GM08714 (cell line): ENCODE measurements around the gene GPR137.
A peak's percentile ranks its signal among the peaks of the same experiment; 100 is the strongest.
"Not testable (repeated sequence)": the region's sequence is repeated elsewhere in the genome, so short reads cannot be mapped to it uniquely, and the experiment has no call there.

Experiments
- H3K4me3 ChIP-seq: fragments of 200-500 bp; sonication (Bioruptor generic); 2 replicates; pipeline ENCODE4 v1.5.1; 2014; ENCODE audit warnings: mild to moderate bottlenecking, low read length, inconsistent platforms
- ZNF274 ChIP-seq: IDR thresholded peaks from 2 replicates; pipeline ENCODE4 v1.6.1; 2012; ENCODE audit warnings: mild to moderate bottlenecking, low read depth, low read length

Gene GPR137

DNA sequence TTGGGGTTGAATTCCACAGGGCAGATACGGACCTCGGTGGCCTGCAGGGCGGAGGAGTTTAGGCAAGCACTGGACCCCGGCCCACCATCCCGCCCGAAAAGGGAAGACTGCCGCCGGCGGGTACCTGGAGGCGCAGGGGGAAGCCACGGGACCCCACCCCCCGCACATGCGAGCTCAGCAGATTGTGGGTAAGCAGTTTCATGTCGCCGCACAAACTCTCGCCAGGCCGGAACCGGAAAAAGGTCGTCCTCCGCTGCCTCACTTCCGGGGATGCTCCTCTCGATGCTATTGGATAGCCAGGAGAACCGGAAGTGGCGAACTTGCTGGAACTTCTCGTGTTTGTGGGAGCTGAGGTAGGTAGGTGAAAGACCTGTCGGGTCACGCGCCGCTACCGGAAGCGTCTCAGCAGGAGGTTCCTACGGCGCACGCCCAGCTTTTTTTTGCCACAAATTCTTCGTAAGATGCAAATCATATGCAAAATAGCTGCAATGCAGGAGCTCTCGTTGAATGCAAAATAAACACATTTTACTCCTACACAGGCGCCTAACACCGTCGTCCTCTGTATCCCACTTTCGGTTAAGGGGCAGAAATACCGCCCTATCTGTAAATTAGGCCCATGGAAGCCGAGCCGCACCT, 31.8 kb downstream of the GPR137 start, which contains the start of gene TRMT112:
Gene TRMT112, minus strand, starts transcription at position 235 of the 636 bp plus-strand sequence. Its CDS starts 33 bp downstream, at position 202.
- TF ChIP-seq ZNF274 = no peak
- peak within 1 kb of the TSS; percentile 84 for H3K4me3 ChIP-seq

DNA sequence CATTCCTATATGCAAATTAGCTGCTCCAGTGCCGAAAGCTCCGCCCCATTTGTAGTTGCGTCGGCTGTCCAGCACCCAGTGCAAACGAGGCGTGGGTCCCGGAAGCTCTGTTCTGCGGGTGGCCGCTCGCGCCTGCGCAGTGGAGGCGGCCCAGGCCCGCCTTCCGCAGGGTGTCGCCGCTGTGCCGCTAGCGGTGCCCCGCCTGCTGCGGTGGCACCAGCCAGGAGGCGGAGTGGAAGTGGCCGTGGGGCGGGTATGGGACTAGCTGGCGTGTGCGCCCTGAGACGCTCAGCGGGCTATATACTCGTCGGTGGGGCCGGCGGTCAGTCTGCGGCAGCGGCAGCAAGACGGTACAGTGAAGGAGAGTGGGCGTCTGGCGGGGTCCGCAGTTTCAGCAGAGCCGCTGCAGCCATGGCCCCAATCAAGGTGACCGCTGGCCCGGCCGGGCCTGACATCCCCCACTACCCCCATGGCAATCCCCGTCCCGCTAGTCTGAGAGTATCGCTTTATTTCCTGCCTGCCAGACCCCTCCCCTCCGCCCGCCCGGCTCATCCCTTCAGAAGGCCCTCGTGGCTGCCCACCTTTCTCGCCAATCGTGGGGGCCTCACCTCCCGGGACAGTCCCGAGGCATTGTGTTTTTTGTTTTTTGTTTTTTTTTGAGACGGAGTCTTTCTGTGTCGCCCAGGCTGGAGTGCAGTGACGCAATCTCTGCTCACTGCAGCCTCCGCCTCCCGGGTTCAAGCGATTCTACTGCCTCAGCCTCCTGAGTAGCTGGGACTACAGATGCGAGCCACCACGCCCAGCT, 32.5 kb downstream of the GPR137 start, which contains the start of gene PRDX5:
Gene PRDX5, plus strand, starts transcription at position 161 of the 805 bp plus-strand sequence. Its CDS starts 95 bp downstream, at position 256.
- H3K4me3 ChIP-seq = peak within 1 kb of the TSS; percentile 84

GRCh38 chr11:64318766-64319761, 33.4 kb downstream of the GPR137 start:
- H3K4me3 ChIP-seq = peak overlapping the region; percentile 84
- no peak for TF ChIP-seq ZNF274

More for the DNA sequence above, 32.5 kb downstream of the GPR137 start, which contains the start of gene PRDX5:
- TF ChIP-seq ZNF274 = no peak

- no peak for TF ChIP-seq ZNF274
- no peak overlapping the region for H3K4me3 ChIP-seq
Observed at GRCh38 chr11:64320556-64320955, 34.9 kb downstream of the GPR137 start.

DNA sequence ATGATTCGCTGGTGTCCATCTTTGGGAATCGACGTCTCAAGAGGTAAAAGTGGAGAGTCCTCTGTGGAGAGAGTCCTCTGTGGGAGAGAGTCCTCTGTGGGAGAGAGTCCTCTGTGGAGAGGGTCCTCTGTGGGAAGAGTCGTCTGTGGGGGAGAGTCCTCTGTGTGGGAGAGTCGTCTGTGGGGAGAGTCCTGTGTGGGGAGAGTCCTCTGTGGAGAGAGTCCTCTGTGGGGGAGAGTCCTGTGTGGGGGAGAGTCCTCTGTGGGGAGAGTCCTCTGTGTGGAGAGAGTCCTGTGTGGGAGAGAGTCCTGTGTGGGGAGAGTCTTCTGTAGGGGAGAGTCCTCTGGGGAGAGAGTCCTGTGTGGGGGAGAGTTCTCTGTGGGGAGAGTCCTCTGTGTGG, 35.4 kb downstream of the GPR137 start:
- TF ChIP-seq ZNF274 = no peak
- H3K4me3 ChIP-seq = no peak overlapping the region

GRCh38 chr11:64321533-64321932, 35.9 kb downstream of the GPR137 start:
- TF ChIP-seq ZNF274 = no peak
- no peak overlapping the region for H3K4me3 ChIP-seq

DNA sequence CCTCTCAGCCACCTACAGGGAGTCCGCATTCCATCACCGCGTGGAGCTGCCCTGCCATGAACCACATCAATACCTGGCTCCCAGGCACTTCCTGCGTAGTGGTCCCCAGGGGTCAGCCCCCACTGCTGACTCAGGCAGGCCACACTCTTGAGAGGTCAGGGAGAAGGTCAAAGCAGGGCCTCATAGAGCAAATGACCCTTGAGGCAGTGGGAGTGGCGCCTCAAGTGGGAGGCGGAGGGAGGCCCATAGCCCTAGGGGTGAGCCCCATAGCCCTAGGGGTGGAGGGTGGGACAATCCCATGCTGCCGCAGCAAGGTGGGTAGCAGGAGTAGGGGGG, 37.2 kb downstream of the GPR137 start:
- H3K4me3 ChIP-seq = no peak overlapping the region
- no peak for TF ChIP-seq ZNF274

- no peak overlapping the region for H3K4me3 ChIP-seq
- no peak for TF ChIP-seq ZNF274
Observed at GRCh38 chr11:64323373-64323772, 37.7 kb downstream of the GPR137 start.

- H3K4me3 ChIP-seq = not testable (repeated sequence)
Observed at GRCh38 chr11:64323984-64324383, 38.3 kb downstream of the GPR137 start.

DNA sequence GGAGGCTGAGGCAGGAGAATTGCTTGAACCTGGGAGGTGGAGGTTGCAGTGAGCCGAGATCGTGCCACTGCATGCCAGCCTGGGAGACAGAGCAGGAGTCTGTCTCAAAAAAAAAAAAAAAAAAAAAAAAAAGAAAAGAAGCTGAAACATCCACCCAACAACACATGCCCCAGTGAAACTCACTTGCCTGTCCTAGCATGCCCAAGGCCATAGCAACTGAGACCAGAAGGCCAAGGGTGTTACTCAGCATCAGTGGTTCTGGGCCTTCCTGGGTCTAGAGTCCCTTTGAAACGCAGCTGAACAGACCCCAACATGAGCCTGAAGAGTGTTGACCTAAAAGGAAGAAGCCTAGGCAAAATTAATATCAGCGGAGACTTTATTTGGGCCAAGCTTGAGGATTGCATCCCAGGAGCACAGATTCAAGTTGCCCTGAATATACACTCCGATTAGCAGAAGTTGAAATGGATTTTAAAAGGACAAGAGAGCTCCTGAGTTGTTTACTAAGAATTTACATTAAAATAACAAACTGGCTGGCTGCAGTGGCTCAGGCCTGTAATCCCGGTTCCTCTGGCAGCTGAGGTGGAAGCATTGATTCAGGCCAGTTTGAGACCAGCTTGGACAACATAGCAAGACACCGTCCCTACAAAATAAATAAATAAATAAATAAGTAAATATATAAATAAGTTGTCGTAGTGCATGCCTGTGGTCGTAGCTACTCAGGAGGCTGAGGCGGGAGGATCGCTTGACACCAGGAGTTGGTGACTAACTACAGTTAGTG, 39.2 kb downstream of the GPR137 start:
- no peak overlapping the region for H3K4me3 ChIP-seq
- no peak for TF ChIP-seq ZNF274

DNA sequence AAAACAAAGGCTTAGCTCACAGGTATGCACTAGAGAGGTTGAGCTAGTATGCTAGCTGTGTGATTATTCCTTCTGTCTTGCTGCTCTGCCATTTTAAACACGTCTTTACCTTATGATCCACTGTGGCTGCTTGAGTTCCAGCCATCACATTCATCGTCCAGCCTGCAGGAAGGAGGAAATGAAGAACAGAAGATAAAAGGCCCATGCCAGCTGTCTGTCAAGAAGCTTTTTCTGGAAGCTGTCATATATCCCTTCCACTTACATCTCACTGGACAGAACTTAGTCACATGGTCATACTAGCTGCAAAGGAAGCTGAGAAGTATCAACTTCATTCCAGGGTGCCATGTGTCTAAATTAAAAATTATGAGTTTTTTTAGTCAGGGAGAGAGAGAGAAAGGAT, 41.7 kb downstream of the GPR137 start:
- no peak for TF ChIP-seq ZNF274
- no peak overlapping the region for H3K4me3 ChIP-seq

DNA sequence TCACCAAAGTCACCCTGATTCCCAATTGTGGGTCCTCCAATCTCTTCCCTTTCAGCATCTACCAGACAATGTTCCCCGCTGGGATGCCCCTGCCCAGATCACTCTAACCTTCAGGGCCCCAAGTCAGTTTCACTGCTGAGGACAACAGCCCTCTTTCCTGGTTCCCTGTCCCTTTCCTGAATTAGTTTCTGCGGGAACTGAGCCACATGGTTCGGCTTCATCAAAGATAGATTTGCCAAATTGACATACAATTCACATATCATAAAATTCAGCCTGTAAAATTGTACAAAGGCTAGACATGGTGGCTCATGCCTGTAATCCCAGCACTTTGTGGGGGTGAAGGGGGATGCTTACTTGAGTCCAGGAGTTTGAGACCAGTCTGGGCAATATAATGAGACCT, 42.3 kb downstream of the GPR137 start:
- no peak overlapping the region for H3K4me3 ChIP-seq
- TF ChIP-seq ZNF274 = no peak

- H3K4me3 ChIP-seq = no peak overlapping the region
- TF ChIP-seq ZNF274 = no peak
Observed at GRCh38 chr11:64330888-64331287, 45.2 kb downstream of the GPR137 start.
